Measurements from ENCODE around the gene CCND3. TPM values are rescaled to one million over a fixed set of nuclear protein-coding genes. Genes with fewer than 3 reads are reported as not detected.

Gene CCND3
- total RNA-seq, 2 donors from 2014 or later: 131 to 170 TPM

GRCh38 chr6:41894366-41895299, 47.0 kb downstream of the CCND3 start:
- DNase-seq (ENCODE audit: low spot score): peak; percentile 2
- H3K27ac ChIP-seq: peak overlapping the region in 1 of 2 donors; percentile 67
- peaks cover 9 to 18% of the 10 kb centered on the region in 2 donors for H3K4me1 ChIP-seq (ENCODE audit: control insufficient read depth in 1 of 2, low read depth in 2 of 2)
- H3K27me3 ChIP-seq (replicated peaks; ENCODE audit: insufficient read depth): no peaks in the 10 kb centered on the region
- ATAC-seq (ENCODE audit: insufficient number of reproducible peaks, low FRiP score, low read depth): peak; percentile 38
- H3K9me3 ChIP-seq: no peaks in the 10 kb centered on the region
- no peaks in the 10 kb centered on the region for H3K36me3 ChIP-seq
- TF ChIP-seq CTCF (IDR thresholded peaks at IDR 0.05): no peak
- peak overlapping the region; percentile 99 for H3K4me3 ChIP-seq

GRCh38 chr6:41892921-41893564, 48.6 kb downstream of the CCND3 start:
- H3K4me3 ChIP-seq: no peak overlapping the region
- no peak for DNase-seq (ENCODE audit: low spot score)
- no peaks in the 10 kb centered on the region for H3K36me3 ChIP-seq
- no peak for TF ChIP-seq CTCF (IDR thresholded peaks at IDR 0.05)
- no peak overlapping the region for H3K27ac ChIP-seq
- no peaks in the 10 kb centered on the region for H3K27me3 ChIP-seq (replicated peaks; ENCODE audit: insufficient read depth)
- H3K4me1 ChIP-seq (ENCODE audit: control insufficient read depth in 1 of 2, low read depth in 2 of 2): peaks cover 9 to 18% of the 10 kb centered on the region in 2 donors
- no peak for ATAC-seq (ENCODE audit: insufficient number of reproducible peaks, low FRiP score, low read depth)
- no peaks in the 10 kb centered on the region for H3K9me3 ChIP-seq

DNA sequence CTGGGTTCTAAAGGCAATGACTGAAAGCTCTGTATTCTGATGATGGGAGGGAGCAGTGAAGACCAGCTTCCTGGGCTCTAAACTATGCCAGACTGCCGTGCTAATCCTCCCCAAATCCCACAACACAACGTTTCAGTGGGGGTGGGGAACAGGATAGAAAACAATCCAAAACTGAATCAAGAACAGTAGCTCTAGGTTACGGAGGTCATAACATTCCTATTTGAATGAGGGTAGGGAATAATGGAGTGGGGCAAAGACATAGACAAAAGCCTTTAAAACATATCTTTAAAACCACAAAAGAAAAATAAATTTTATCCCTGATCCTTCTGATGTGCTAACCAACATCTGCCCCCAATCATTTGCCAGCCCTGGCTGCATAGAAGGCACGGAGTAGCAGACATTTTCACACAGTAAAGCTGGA, 54.3 kb downstream of the CCND3 start:
- no peaks in the 10 kb centered on the region for H3K27me3 ChIP-seq (replicated peaks; ENCODE audit: insufficient read depth)
- ATAC-seq (ENCODE audit: insufficient number of reproducible peaks, low FRiP score, low read depth): no peak
- TF ChIP-seq CTCF (IDR thresholded peaks at IDR 0.05): no peak
- H3K27ac ChIP-seq: no peak overlapping the region
- H3K36me3 ChIP-seq: no peaks in the 10 kb centered on the region
- H3K4me1 ChIP-seq (ENCODE audit: control insufficient read depth in 1 of 2, low read depth in 2 of 2): no peaks in the 10 kb centered on the region
- no peak for DNase-seq (ENCODE audit: low spot score)
- H3K9me3 ChIP-seq: no peaks in the 10 kb centered on the region
- no peak overlapping the region for H3K4me3 ChIP-seq

DNA sequence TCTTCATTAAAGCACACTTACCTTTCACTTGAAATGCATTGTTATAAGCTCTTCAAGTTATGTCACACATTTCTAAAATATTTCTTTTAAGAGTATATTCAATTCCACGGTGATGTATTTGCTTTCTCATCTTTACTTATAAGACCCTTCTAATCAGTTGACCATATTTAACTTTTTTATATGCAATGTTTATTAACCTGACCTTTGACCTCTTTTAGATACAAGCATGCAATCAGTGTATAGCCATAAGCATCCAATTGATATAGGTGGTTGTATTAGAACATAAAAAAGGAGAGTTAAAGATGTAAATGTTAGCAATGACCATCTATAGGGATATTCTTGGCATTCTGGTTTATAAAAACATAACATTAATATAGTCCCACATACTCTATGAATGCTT, 55.7 kb downstream of the CCND3 start:
- TF ChIP-seq CTCF (IDR thresholded peaks at IDR 0.05): no peak
- Histone ChIP-seq H3K4me3 (no peak overlapping the region), H3K36me3 (no peaks in the 10 kb centered on the region), H3K27me3 (replicated peaks; ENCODE audit: insufficient read depth) (no peaks in the 10 kb centered on the region), H3K9me3 (no peaks in the 10 kb centered on the region), H3K27ac (no peak overlapping the region), H3K4me1 (ENCODE audit: control insufficient read depth in 1 of 2, low read depth in 2 of 2) (no peaks in the 10 kb centered on the region)
- no peak for DNase-seq (ENCODE audit: low spot score)
- no peak for ATAC-seq (ENCODE audit: insufficient number of reproducible peaks, low FRiP score, low read depth)

DNA sequence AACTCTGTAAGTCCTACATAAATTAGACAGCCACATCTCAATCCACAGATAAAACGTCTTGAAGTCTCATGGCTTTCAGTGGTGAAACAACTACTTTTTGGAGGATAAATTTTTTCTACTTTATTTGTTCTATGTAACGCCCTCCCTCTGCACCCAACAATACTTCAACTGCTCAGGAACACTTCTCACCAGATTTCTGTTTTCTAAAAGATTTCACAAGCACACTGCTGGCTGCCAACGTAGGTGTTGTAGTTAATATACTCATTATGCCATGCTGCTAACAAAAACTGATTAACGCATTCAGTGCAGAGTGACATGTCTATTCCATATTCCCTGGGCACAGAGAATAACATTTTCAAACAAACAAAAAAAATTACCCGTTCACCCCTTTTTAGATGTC, 56.7 kb downstream of the CCND3 start:
- no peaks in the 10 kb centered on the region for H3K27me3 ChIP-seq (replicated peaks; ENCODE audit: insufficient read depth)
- H3K36me3 ChIP-seq: no peaks in the 10 kb centered on the region
- TF ChIP-seq CTCF (IDR thresholded peaks at IDR 0.05): no peak
- H3K9me3 ChIP-seq: no peaks in the 10 kb centered on the region
- H3K4me3 ChIP-seq: no peak overlapping the region
- DNase-seq (ENCODE audit: low spot score): no peak
- no peak overlapping the region for H3K27ac ChIP-seq
- ATAC-seq (ENCODE audit: insufficient number of reproducible peaks, low FRiP score, low read depth): no peak
- no peaks in the 10 kb centered on the region for H3K4me1 ChIP-seq (ENCODE audit: control insufficient read depth in 1 of 2, low read depth in 2 of 2)
